NOMO-1 treated with dmso at 0.1 percent for 144 hours (cell line): Measurements from ENCODE around the gene ANKRD45.
"Not testable (repeated sequence)": the region's sequence is repeated elsewhere in the genome, so short reads cannot be mapped to it uniquely, and the experiment has no call there.

Experiments
- DNase-seq: peaks from one replicate; lab custom pipeline; 2025; ENCODE audit not compliant: unreplicated experiment; lab: John Stamatoyannopoulos, UW

ANKRD45 gene

GRCh38 chr1:173646656-173647055, 23.0 kb downstream of the ANKRD45 start:
- DNase-seq: no peak

GRCh38 chr1:173642450-173643139, 27.1 kb downstream of the ANKRD45 start:
- DNase-seq: not testable (repeated sequence)

GRCh38 chr1:173639102-173639501, 30.5 kb downstream of the ANKRD45 start:
- DNase-seq: no peak

GRCh38 chr1:173638043-173639021, 31.3 kb downstream of the ANKRD45 start:
- DNase-seq: no peak

GRCh38 chr1:173637236-173638042, 32.2 kb downstream of the ANKRD45 start:
- DNase-seq: not testable (repeated sequence)

- no peak for DNase-seq
Observed at GRCh38 chr1:173635116-173635515, 34.5 kb downstream of the ANKRD45 start, which contains the start of gene TEX50. TSS of gene TEX50 (plus strand) at chr1:173635338. CDS start at chr1:173635522, 184 bp downstream.

- DNase-seq: no peak
Observed at GRCh38 chr1:173628888-173629287, 40.8 kb downstream of the ANKRD45 start.

- DNase-seq: no peak
Observed at GRCh38 chr1:173627269-173627668, 42.4 kb downstream of the ANKRD45 start.

- DNase-seq: no peak
Observed at GRCh38 chr1:173616859-173617258, 52.8 kb downstream of the ANKRD45 start.

- DNase-seq: not testable (repeated sequence)
Observed at GRCh38 chr1:173613086-173613485, 56.6 kb downstream of the ANKRD45 start.

GRCh38 chr1:173608503-173609216, 61.0 kb downstream of the ANKRD45 start:
- no peak for DNase-seq

GRCh38 chr1:173603056-173603591, 66.5 kb downstream of the ANKRD45 start, which contains the start of gene SLC9C2:
TSS of gene SLC9C2 (minus strand) at chr1:173603072. CDS start at chr1:173601776, 1,296 bp downstream.
- peak; percentile 58 for DNase-seq

GRCh38 chr1:173601588-173601987, 68.1 kb downstream of the ANKRD45 start:
- DNase-seq: peak; percentile 7

- DNase-seq: no peak
Observed at GRCh38 chr1:173596097-173596825, 73.4 kb downstream of the ANKRD45 start.

GRCh38 chr1:173591138-173591537, 78.5 kb downstream of the ANKRD45 start:
- not testable (repeated sequence) for DNase-seq

GRCh38 chr1:173590557-173590956, 79.1 kb downstream of the ANKRD45 start:
- no peak for DNase-seq

GRCh38 chr1:173581383-173582079, 88.1 kb downstream of the ANKRD45 start:
- no peak for DNase-seq

- DNase-seq: no peak
Observed at GRCh38 chr1:173580658-173581057, 89.0 kb downstream of the ANKRD45 start.

GRCh38 chr1:173580071-173580470, 89.6 kb downstream of the ANKRD45 start:
- DNase-seq: no peak
